GM21447 (cell line): ENCODE measurements around the gene TTC7B.

Experiments used
- ATAC-seq: cut with Tn5 transposase; IDR thresholded peaks from one replicate; pipeline ENCODE4 v1.9.1; 2021; ENCODE audit not compliant: unreplicated experiment

TTC7B gene

GRCh38 chr14:90551733-90552464 is 264.3 kb downstream of the TTC7B start:
- ATAC-seq, result no peak

- no peak for ATAC-seq
Measured at GRCh38 chr14:90551070-90551704, 265.0 kb downstream of the TTC7B start.

- no peak for ATAC-seq
Measured at GRCh38 chr14:90549794-90550641, 266.2 kb downstream of the TTC7B start.

- no peak for ATAC-seq
Measured at GRCh38 chr14:90548455-90548854, 267.8 kb downstream of the TTC7B start.

- no peak for ATAC-seq
Measured at GRCh38 chr14:90547968-90548367, 268.3 kb downstream of the TTC7B start.

- no peak for ATAC-seq
Measured at GRCh38 chr14:90547250-90547649, 269.0 kb downstream of the TTC7B start.

- no peak for ATAC-seq
Measured at GRCh38 chr14:90546767-90547166, 269.5 kb downstream of the TTC7B start.

GRCh38 chr14:90545966-90546751 is 270.1 kb downstream of the TTC7B start:
- ATAC-seq, result no peak

- no peak for ATAC-seq
Measured at GRCh38 chr14:90545382-90545781, 270.8 kb downstream of the TTC7B start.

GRCh38 chr14:90544971-90545370 is 271.3 kb downstream of the TTC7B start:
- no peak for ATAC-seq

GRCh38 chr14:90544566-90544965 is 271.7 kb downstream of the TTC7B start:
- ATAC-seq, result no peak

GRCh38 chr14:90543876-90544275 is 272.4 kb downstream of the TTC7B start:
- no peak for ATAC-seq

GRCh38 chr14:90541076-90541634 is 275.1 kb downstream of the TTC7B start:
- ATAC-seq, result no peak

GRCh38 chr14:90540437-90540836 is 275.8 kb downstream of the TTC7B start:
- no peak for ATAC-seq

- no peak for ATAC-seq
Measured at GRCh38 chr14:90539996-90540395, 276.2 kb downstream of the TTC7B start.

- no peak for ATAC-seq
Measured at GRCh38 chr14:90539496-90539775, 276.8 kb downstream of the TTC7B start.

- ATAC-seq, result no peak
Measured at GRCh38 chr14:90538716-90539495, 277.3 kb downstream of the TTC7B start.

GRCh38 chr14:90538095-90538494 is 278.1 kb downstream of the TTC7B start:
- no peak for ATAC-seq

- ATAC-seq, result no peak
Measured at GRCh38 chr14:90536511-90537191, 279.6 kb downstream of the TTC7B start.

- ATAC-seq, result no peak
Measured at GRCh38 chr14:90536092-90536491, 280.1 kb downstream of the TTC7B start.
